ENCODE data around the gene NR2F1.

The NR2F1 gene

GRCh38 chr5:93577854-93578812, 4.9 kb upstream of the NR2F1 start:
- no peak for DNase-seq (ENCODE audit: low spot score)

GRCh38 chr5:93578813-93579691, 4.0 kb upstream of the NR2F1 start:
- DNase-seq (ENCODE audit: low spot score) = no peak

GRCh38 chr5:93579692-93580062, 3.3 kb upstream of the NR2F1 start:
- DNase-seq (ENCODE audit: low spot score) = peak; percentile 64

GRCh38 chr5:93580063-93580926, 2.7 kb upstream of the NR2F1 start:
- DNase-seq (ENCODE audit: low spot score) = no peak

- no peak for DNase-seq (ENCODE audit: low spot score)
Measured at GRCh38 chr5:93580927-93581445, 2.0 kb upstream of the NR2F1 start, which contains the start of gene NR2F1-AS1. Gene NR2F1-AS1, minus strand, starts transcription at chr5:93581219.

GRCh38 chr5:93582167-93582462, 907 bp upstream of the NR2F1 start:
- DNase-seq (ENCODE audit: low spot score) = no peak

DNA sequence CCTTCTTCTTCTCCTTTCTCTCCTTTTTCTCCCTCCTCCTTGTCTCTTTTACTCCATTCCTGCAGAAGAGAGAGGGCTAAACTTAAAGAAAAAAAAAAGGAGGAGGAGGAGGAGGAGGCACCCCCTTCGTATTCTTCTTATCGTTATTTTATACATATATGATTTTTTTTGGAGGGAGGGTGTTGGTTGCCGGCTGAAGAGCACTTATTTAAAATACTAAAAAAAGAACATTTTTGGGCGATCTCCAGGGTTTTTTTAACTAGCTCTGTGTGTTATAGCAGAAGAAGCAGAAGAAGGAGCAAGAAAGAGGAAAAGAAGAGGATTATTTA, 381 bp downstream of the NR2F1 start:
- no peak for DNase-seq (ENCODE audit: low spot score)

- DNase-seq (ENCODE audit: low spot score) = peak; percentile 65
Measured at GRCh38 chr5:93583768-93584595, 960 bp downstream of the NR2F1 start.

DNA sequence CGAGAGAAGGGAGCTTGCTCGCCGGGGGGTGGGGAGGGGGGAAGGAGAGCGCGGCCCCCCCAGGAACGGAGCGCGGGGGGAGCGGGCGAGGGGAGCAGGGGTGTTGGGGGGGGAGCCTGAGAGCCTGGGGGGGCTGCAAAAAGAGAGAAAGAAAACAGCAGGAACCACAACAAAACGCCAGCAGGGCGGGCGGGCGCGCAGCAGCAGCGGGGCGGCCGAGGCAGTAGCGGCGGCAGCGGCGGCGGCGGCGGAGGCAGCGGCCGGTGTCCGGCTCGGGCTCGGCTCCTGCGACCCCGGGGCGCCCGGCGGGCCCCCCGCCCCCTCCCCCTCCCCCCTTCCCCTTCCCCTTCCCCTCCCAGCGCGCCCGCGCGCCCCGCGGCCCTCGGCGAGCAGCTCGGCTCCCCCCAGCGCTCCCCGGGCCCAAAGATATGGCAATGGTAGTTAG, 1.6 kb downstream of the NR2F1 start:
- no peak for DNase-seq (ENCODE audit: low spot score)

GRCh38 chr5:93585041-93585766, 2.2 kb downstream of the NR2F1 start:
- DNase-seq (ENCODE audit: low spot score) = no peak

DNA sequence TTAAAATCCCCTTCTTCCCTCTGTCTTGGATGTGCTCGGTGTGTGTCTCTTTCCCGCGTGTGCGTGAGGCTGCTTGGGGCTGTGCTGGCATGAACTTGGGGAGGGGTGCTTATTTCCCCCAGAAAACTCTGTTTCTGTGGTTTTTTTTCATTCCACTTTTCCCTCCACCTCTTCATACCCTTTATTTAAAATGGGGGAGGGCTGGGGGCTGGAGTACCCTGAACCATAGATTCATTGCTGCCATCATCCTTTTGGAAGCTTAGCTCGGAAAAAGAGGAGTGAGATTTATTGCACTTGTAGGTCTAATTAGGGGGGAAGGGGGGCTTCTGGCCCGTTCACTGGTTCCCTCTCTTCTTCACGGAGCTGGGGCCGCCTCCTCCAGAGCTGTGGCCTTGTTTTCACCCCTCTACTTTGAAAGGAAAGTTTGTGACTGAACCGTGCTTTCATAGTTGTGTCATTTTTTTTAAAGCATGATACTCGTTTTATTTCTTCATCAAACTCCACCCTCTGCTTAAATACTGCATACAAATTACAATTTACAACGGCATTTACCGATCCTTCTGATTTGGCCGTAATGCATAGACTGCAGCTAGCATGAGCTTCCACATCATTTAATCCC, 2.9 kb downstream of the NR2F1 start:
- DNase-seq (ENCODE audit: low spot score) = no peak

DNA sequence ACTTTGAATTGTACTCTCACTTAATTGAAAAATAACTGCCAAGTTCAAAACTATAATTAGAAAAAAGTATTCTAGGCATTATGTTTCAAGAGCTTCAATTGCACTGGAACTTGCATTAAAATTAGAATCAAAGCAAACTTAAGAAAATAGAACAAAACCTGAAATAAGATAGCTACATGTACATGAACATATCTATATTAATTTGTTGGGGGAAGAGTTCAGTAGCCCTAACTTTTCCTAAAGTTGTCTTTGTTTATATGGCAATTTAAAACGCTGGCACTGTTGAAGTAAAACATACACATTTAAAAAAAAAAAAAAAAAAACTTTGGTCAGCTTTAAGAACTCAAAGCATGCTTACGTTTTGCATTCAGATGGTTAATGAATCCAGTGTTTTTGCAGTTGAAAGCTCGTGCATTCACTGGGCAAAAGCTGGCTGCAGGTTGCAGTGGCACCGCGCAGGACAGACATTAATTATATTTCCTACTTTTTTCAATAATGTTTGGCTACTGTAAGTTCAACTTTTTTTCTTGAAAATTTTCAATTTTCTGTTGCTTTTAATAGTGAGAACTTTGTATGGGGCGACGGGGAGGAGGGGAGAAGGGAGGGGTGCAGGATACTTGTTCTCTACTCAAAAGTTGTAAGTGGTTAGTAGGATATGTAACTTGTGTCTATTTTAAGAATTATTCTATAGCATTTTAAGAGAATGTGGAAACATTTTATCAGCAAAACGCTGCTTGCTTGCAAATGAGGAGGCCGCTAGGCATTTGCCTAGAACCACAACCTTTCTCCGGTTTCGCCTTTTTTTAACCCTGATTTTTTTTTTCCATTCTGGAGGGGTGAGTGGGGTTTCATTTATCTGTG, 3.9 kb downstream of the NR2F1 start:
- no peak for DNase-seq (ENCODE audit: low spot score)

DNA sequence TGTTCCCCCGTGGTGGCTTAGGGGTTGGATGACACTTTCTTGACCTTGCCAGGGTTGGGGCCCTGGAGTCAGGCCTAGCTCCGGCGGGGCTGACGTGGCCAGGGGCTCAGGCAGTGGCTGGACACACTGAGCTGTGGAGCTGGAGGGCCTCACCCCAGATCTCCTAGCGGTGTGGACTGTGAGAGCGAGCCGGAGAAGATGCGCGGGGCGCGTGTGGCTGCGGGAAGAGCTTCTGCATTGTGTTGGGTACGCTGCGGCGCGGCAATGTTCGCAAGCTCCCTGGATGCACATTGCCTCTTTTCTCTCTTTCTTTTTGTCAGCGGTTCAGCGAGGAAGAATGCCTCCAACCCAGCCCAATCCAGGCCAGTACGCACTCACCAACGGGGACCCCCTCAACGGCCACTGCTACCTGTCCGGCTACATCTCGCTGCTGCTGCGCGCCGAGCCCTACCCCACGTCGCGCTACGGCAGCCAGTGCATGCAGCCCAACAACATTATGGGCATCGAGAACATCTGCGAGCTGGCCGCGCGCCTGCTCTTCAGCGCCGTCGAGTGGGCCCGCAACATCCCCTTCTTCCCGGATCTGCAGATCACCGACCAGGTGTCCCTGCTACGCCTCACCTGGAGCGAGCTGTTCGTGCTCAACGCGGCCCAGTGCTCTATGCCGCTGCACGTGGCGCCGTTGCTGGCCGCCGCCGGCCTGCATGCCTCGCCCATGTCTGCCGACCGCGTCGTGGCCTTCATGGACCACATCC, 4.8 kb downstream of the NR2F1 start:
- DNase-seq (ENCODE audit: low spot score) = no peak

- DNase-seq (ENCODE audit: low spot score) = no peak
Measured at GRCh38 chr5:93588352-93589151, 5.5 kb downstream of the NR2F1 start.

GRCh38 chr5:93589152-93589828, 6.3 kb downstream of the NR2F1 start:
- no peak for DNase-seq (ENCODE audit: low spot score)

GRCh38 chr5:93589829-93590215, 6.8 kb downstream of the NR2F1 start:
- no peak for DNase-seq (ENCODE audit: low spot score)

All from SK-N-DZ (cell line).